ENCODE measurements around the gene DNAH17. TPM values are rescaled to one million over a fixed set of nuclear protein-coding genes. Genes with fewer than 3 reads are reported as not detected.

The DNAH17 gene
- total RNA-seq, 1 experiment from 2014 or later = 0.69 TPM

GRCh38 chr17:78394209-78394608 is 183.0 kb downstream of the DNAH17 start:
- BruUV-seq (replicated peaks) = no TSS peak

More at GRCh38 chr17:78394209-78394608, 183.0 kb downstream of the DNAH17 start:
- Histone ChIP-seq H3K9me2 (ENCODE audit: insufficient read depth) (no peaks in the 10 kb centered on the region), H3K79me2 (ENCODE audit: insufficient read depth, low read length) (peaks cover 82% of the 10 kb centered on the region), H3K27me3 (ENCODE audit: insufficient read depth, low read length) (no peaks in the 10 kb centered on the region), H3K4me3 (replicated peaks in 1 of 2; ENCODE audit: low read depth in 1 of 2, low read length in 2 of 2) (no peak overlapping the region), H3K4me1 (ENCODE audit: control insufficient read depth in 1 of 2, insufficient read depth in 2 of 2, low read length in 2 of 2) (peaks cover 13 to 28% of the 10 kb centered on the region in 2 experiments), H4K20me1 (ENCODE audit: insufficient read depth) (peaks cover 3% of the 10 kb centered on the region; the same call in 1 of the 2 replicates), H2AFZ (ENCODE audit: low read depth, low read length, poor library complexity, severe bottlenecking) (no peak overlapping the region), H3K4me2 (ENCODE audit: low read length) (no peak overlapping the region), H3K9me3 (ENCODE audit: control insufficient read depth in 1 of 2, insufficient read depth in 1 of 2, low read depth in 1 of 2, low read length in 2 of 2) (no peaks in the 10 kb centered on the region), H3K27ac (ENCODE audit: low read depth, low read length) (no peak overlapping the region), H3K9ac (ENCODE audit: low read length) (no peak overlapping the region), H3K36me3 (ENCODE audit: control insufficient read depth in 1 of 2, insufficient read depth in 2 of 2, low read length in 2 of 2) (peaks cover 22 to 47% of the 10 kb centered on the region in 2 experiments; a peak in 2 of 4 replicates)
- TF ChIP-seq ZBTB33 (IDR thresholded peaks at IDR 0.05; ENCODE audit: extremely low read depth, insufficient replicate concordance, low read length) (no peak), REST (IDR thresholded peaks at IDR 0.05; ENCODE audit: low read depth) (no peak), ZFX (IDR thresholded peaks at IDR 0.05) (no peak), SRF (IDR thresholded peaks at IDR 0.05; ENCODE audit: low read depth) (no peak), RAD21 (IDR thresholded peaks at IDR 0.05; ENCODE audit: low read depth) (no peak), CBX3 (IDR thresholded peaks at IDR 0.05; ENCODE audit: low read depth) (no peak), SIN3A (IDR thresholded peaks at IDR 0.05; ENCODE audit: low read depth) (no peak), FOSL1 (IDR thresholded peaks at IDR 0.05; ENCODE audit: low read depth) (no peak), CEBPB (IDR thresholded peaks at IDR 0.05; ENCODE audit: low read depth) (no peak), TCF7L2 (IDR thresholded peaks at IDR 0.05; ENCODE audit: borderline replicate concordance, extremely low read depth, insufficient read depth, insufficient read length) (no peak), JUND (IDR thresholded peaks at IDR 0.05) (no peak), ELF1 (IDR thresholded peaks at IDR 0.05; ENCODE audit: borderline replicate concordance, low read depth) (no peak), YY1 (IDR thresholded peaks at IDR 0.05; ENCODE audit: extremely low read depth, insufficient replicate concordance, low read depth, low read length) (no peak), SP1 (IDR thresholded peaks at IDR 0.05; ENCODE audit: low read depth) (no peak), MAX (IDR thresholded peaks at IDR 0.05) (no peak), POLR2A (IDR thresholded peaks at IDR 0.05; ENCODE audit: borderline replicate concordance, extremely low read depth, insufficient read depth, insufficient read length) (no peak), EZH2 (IDR thresholded peaks at IDR 0.05) (no peak), EGR1 (IDR thresholded peaks at IDR 0.05; ENCODE audit: low read depth) (no peak), CTCF (IDR thresholded peaks at IDR 0.05 in 2 of 3, conservative IDR thresholded peaks at IDR 0.05 in 1 of 3; ENCODE audit: borderline replicate concordance in 1 of 3, insufficient read depth in 1 of 3, low read depth in 2 of 3, low read length in 2 of 3) (no peak), ATF3 (IDR thresholded peaks at IDR 0.05) (no peak)
- ATAC-seq = no peak
- no peak for DNase-seq (ENCODE audit: low read depth, low spot score)
- RAD21 ChIA-PET (ENCODE audit: low non-redundant PET in 1 of 2, low total read pairs in 2 of 2, uncharacterized antibody in 2 of 2, unreplicated experiment in 2 of 2) = interaction anchor here in 1 of 2 experiments (0.7 kb wide), 1 partner anchor 82 kb away, joined by 11 read pairs; no protein-coding TSS in a partner anchor
- CTCF ChIA-PET = no interaction called here
- intact Hi-C loops (cut with micrococcal nuclease) = no loop called here
- POLR2A ChIA-PET = interaction anchor here (0.7 kb wide), 2 partner anchors 14 to 189 kb away, joined by 3 to 4 read pairs; no protein-coding TSS in a partner anchor

Measured in HCT116 (cell line).